Prostate gland (tissue), 2 donors: ENCODE measurements around the gene PATZ1.

ENCODE experiments used
- POLR2A ChIP-seq: fragments of 450-650 bp; IDR thresholded peaks from one replicate; pipeline ENCODE4 v1.6.1; 2016; ENCODE audit warnings: antibody characterized with exemption, mild to moderate bottlenecking
- TF ChIP-seq, protein P1 (sequence below), 4 experiments: fragments of 200-600 bp in 2 of 4; fragments of 450-650 bp in 2 of 4; sonication (generic) in 2 of 4; IDR thresholded peaks; 1 replicate in 3 of 4; 2 replicates in 1 of 4; pipeline ENCODE4 v1.5.1; 2016 to 2019; ENCODE audit warnings: antibody characterized with exemption in 4 of 4, mild to moderate bottlenecking in 2 of 4, moderate library complexity in 2 of 4

DNA sequence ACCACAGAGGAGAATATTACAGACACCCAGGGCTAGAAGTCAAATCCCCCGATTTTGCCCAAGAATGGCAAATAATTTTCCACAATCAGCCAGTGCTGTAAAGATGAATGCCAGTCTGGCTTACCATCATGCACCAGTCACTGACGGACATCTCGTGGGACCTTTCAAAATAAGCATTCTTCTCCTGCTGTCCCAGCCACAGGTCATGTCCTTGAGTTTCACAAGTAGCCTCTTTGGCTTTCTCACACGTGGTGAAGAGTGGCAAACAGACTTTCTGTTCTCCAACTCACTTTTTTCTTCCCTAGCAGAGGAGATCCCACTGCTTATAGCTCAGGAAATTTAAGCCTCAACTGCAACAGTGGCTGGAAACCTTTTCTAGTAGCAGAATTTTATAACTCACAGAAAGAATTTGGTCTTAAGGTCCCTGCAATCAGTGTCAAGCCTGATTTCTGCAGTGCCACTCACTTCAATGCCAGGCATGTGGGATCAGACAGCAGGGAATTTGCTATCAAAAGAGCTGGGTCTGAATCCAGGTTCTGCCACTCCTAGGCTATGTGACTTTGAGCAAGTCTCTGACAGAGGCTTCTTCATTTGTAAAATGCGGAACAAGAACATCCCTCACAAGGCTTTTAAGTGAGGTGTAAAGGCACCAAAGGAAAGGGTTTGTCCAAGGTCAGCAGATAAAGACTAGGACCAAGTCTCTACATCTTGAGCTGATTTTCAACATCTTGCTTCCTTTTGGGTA lies 57.5 kb downstream of the PATZ1 start:
- no peak for TF ChIP-seq POLR2A
- TF ChIP-seq, protein P1, sequence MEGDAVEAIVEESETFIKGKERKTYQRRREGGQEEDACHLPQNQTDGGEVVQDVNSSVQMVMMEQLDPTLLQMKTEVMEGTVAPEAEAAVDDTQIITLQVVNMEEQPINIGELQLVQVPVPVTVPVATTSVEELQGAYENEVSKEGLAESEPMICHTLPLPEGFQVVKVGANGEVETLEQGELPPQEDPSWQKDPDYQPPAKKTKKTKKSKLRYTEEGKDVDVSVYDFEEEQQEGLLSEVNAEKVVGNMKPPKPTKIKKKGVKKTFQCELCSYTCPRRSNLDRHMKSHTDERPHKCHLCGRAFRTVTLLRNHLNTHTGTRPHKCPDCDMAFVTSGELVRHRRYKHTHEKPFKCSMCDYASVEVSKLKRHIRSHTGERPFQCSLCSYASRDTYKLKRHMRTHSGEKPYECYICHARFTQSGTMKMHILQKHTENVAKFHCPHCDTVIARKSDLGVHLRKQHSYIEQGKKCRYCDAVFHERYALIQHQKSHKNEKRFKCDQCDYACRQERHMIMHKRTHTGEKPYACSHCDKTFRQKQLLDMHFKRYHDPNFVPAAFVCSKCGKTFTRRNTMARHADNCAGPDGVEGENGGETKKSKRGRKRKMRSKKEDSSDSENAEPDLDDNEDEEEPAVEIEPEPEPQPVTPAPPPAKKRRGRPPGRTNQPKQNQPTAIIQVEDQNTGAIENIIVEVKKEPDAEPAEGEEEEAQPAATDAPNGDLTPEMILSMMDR (IDR thresholded peaks at IDR 0.05): no peak
